Loucy (cell line): ENCODE measurements around the gene SORD.

Experiments used
- H2AFZ ChIP-seq: fragments of 200-600 bp; sonication (generic); 2 replicates; pipeline ENCODE4 v1.6.0; 2016; ENCODE audit warnings: antibody characterized with exemption, mild to moderate bottlenecking, low read length, moderate library complexity
- H3F3A ChIP-seq: fragments of 200-600 bp; 2 replicates; pipeline ENCODE4 v1.6.0; 2016; ENCODE audit warnings: antibody characterized with exemption, low read depth, mild to moderate bottlenecking
- H3K27me3 ChIP-seq: fragments of 200-600 bp; sonication (generic); 2 replicates; pipeline ENCODE4 v1.6.1; 2014; ENCODE audit warnings: low read length, mild to moderate bottlenecking; ENCODE audit not compliant: insufficient read depth, poor library complexity, severe bottlenecking
- H3K36me3 ChIP-seq: fragments of 200-600 bp; sonication (generic); 2 replicates; pipeline ENCODE4 v1.6.1; 2016; ENCODE audit warnings: low read length; ENCODE audit not compliant: insufficient read depth
- H3K4me1 ChIP-seq: fragments of 200-600 bp; sonication (generic); 2 replicates; pipeline ENCODE4 v1.5.1; 2014; ENCODE audit warnings: low read length, mild to moderate bottlenecking; ENCODE audit not compliant: insufficient read depth, poor library complexity, severe bottlenecking
- H3K4me2 ChIP-seq: fragments of 200-600 bp; sonication (generic); 2 replicates; pipeline ENCODE4 v1.6.0; 2014; ENCODE audit warnings: antibody characterized with exemption, low read length, low read depth, mild to moderate bottlenecking; ENCODE audit not compliant: poor library complexity, severe bottlenecking
- H3K4me3 ChIP-seq: fragments of 200-600 bp; sonication (generic); 2 replicates; pipeline ENCODE4 v1.5.1; 2014; ENCODE audit warnings: low read length, mild to moderate bottlenecking, mixed read lengths; ENCODE audit not compliant: poor library complexity, severe bottlenecking
- H3K79me2 ChIP-seq: fragments of 200-600 bp; sonication (generic); 2 replicates; pipeline ENCODE4 v1.6.1; 2014; ENCODE audit warnings: low read length; ENCODE audit not compliant: insufficient read depth
- H3K9ac ChIP-seq: fragments of 200-600 bp; sonication (generic); 2 replicates; pipeline ENCODE4 v1.6.0; 2014; ENCODE audit warnings: mild to moderate bottlenecking, low read depth, low read length, moderate library complexity; ENCODE audit not compliant: poor library complexity, severe bottlenecking
- H3K9me2 ChIP-seq: fragments of 200-600 bp; sonication (generic); replicated peaks from 2 replicates; pipeline ENCODE4 v1.6.1; 2016; ENCODE audit warnings: low read depth, low read length, mixed read lengths
- H3K9me3 ChIP-seq: fragments of 200-600 bp; sonication (generic); 2 replicates; pipeline ENCODE4 v1.6.1; 2014; ENCODE audit warnings: mild to moderate bottlenecking, antibody characterized with exemption, low read length, low read depth; ENCODE audit not compliant: insufficient read depth
- H4K20me1 ChIP-seq: fragments of 200-600 bp; sonication (generic); 2 replicates; pipeline ENCODE4 v1.6.0; 2014; ENCODE audit warnings: antibody characterized with exemption, low read length, mild to moderate bottlenecking; ENCODE audit not compliant: insufficient read depth, poor library complexity, severe bottlenecking
- CTCF ChIP-seq: fragments of 200-600 bp; sonication (generic); conservative IDR thresholded peaks from 2 replicates; pipeline ENCODE4 v1.5.1; 2014; ENCODE audit warnings: mild to moderate bottlenecking, antibody characterized with exemption, low read length
- EZH2phosphoT487 ChIP-seq: fragments of 200-600 bp; IDR thresholded peaks from 2 replicates; pipeline ENCODE4 v1.6.1; 2018; ENCODE audit warnings: antibody characterized with exemption, mild to moderate bottlenecking, moderate library complexity, borderline replicate concordance

Gene SORD

GRCh38 chr15:45116006-45116481 lies 93.0 kb downstream of the SORD start:
- no peaks in the 10 kb centered on the region for H3K36me3 ChIP-seq
- no peaks in the 10 kb centered on the region for H3K4me1 ChIP-seq
- no peak overlapping the region for H2AFZ ChIP-seq
- TF ChIP-seq CTCF (no peak), EZH2phosphoT487 (no peak)
- no peak overlapping the region for H3K4me3 ChIP-seq
- H3K4me2 ChIP-seq = no peak overlapping the region
- no peaks in the 10 kb centered on the region for H3K9me2 ChIP-seq
- no peaks in the 10 kb centered on the region for H3F3A ChIP-seq
- H3K9ac ChIP-seq = no peak overlapping the region
- H3K79me2 ChIP-seq = no peaks in the 10 kb centered on the region
- no peaks in the 10 kb centered on the region for H3K27me3 ChIP-seq
- H4K20me1 ChIP-seq = no peaks in the 10 kb centered on the region
- H3K9me3 ChIP-seq = no peaks in the 10 kb centered on the region

GRCh38 chr15:45116482-45117307 lies 93.7 kb downstream of the SORD start:
- Histone ChIP-seq H3K4me1 (no peaks in the 10 kb centered on the region), H3K9ac (no peak overlapping the region), H3K27me3 (no peaks in the 10 kb centered on the region), H3K36me3 (no peaks in the 10 kb centered on the region), H3K4me3 (no peak overlapping the region), H3K9me3 (no peaks in the 10 kb centered on the region), H3K79me2 (no peaks in the 10 kb centered on the region), H3K9me2 (no peaks in the 10 kb centered on the region), H4K20me1 (no peaks in the 10 kb centered on the region), H3F3A (no peaks in the 10 kb centered on the region), H2AFZ (no peak overlapping the region), H3K4me2 (no peak overlapping the region)
- TF ChIP-seq EZH2phosphoT487 (no peak), CTCF (no peak)

GRCh38 chr15:45117308-45118130 lies 94.5 kb downstream of the SORD start:
- Histone ChIP-seq H3K4me3 (peak overlapping the region; percentile 25), H3K9me2 (no peaks in the 10 kb centered on the region), H3K4me1 (no peaks in the 10 kb centered on the region), H3K9me3 (no peaks in the 10 kb centered on the region), H3K27me3 (no peaks in the 10 kb centered on the region), H4K20me1 (no peaks in the 10 kb centered on the region), H3K36me3 (no peaks in the 10 kb centered on the region), H3F3A (no peaks in the 10 kb centered on the region), H3K79me2 (no peaks in the 10 kb centered on the region), H2AFZ (peak overlapping the region; percentile 78), H3K9ac (no peak overlapping the region), H3K4me2 (peak overlapping the region; percentile 37)
- TF ChIP-seq CTCF (no peak), EZH2phosphoT487 (no peak)
